ENCODE measurements around the gene MYH7.
"Not testable (repeated sequence)": the region's sequence is repeated elsewhere in the genome, so short reads cannot be mapped to it uniquely, and the experiment has no call there.

Gene MYH7

GRCh38 chr14:23435543-23436326 lies at the start of gene MYH7:
Gene MYH7, minus strand, starts transcription at chr14:23435660. Its CDS starts 1,928 bp downstream, at chr14:23433732.
- DNase-seq (ENCODE audit: low spot score), result peak; percentile 54

- peak; percentile 75 for DNase-seq (ENCODE audit: low spot score)
These were observed 47.9 kb upstream of the MYH7 start for GRCh38 chr14:23483236-23483854.

- DNase-seq (ENCODE audit: low spot score), result no peak
These were observed 47.3 kb upstream of the MYH7 start for GRCh38 chr14:23482823-23483148.

- no peak for DNase-seq (ENCODE audit: low spot score)
These were observed 46.7 kb upstream of the MYH7 start for GRCh38 chr14:23481979-23482822.

GRCh38 chr14:23481362-23481970 lies 46.0 kb upstream of the MYH7 start:
- no peak for DNase-seq (ENCODE audit: low spot score)

GRCh38 chr14:23478109-23478759 lies 42.8 kb upstream of the MYH7 start:
- DNase-seq (ENCODE audit: low spot score), result no peak

- no peak for DNase-seq (ENCODE audit: low spot score)
These were observed 35.5 kb upstream of the MYH7 start for GRCh38 chr14:23470947-23471346.

GRCh38 chr14:23469906-23470403 lies 34.5 kb upstream of the MYH7 start:
- DNase-seq (ENCODE audit: low spot score), result no peak

GRCh38 chr14:23469127-23469905 lies 33.9 kb upstream of the MYH7 start, which contains the start of gene NGDN:
Gene NGDN, plus strand, starts transcription at chr14:23469703. Its CDS starts 13 bp downstream, at chr14:23469716.
- peak; percentile 97 for DNase-seq (ENCODE audit: low spot score)

- DNase-seq (ENCODE audit: low spot score), result no peak
These were observed 33.3 kb upstream of the MYH7 start for GRCh38 chr14:23468704-23469126.

GRCh38 chr14:23465261-23465660 lies 29.8 kb upstream of the MYH7 start:
- no peak for DNase-seq (ENCODE audit: low spot score)

GRCh38 chr14:23464700-23465099 lies 29.2 kb upstream of the MYH7 start:
- no peak for DNase-seq (ENCODE audit: low spot score)

- no peak for DNase-seq (ENCODE audit: low spot score)
These were observed 25.5 kb upstream of the MYH7 start for GRCh38 chr14:23460960-23461359.

- DNase-seq (ENCODE audit: low spot score), result no peak
These were observed 22.4 kb upstream of the MYH7 start for GRCh38 chr14:23457587-23458445.

- not testable (repeated sequence) for DNase-seq (ENCODE audit: low spot score)
These were observed 21.6 kb upstream of the MYH7 start for GRCh38 chr14:23456883-23457586.

GRCh38 chr14:23454445-23454856 lies 19.0 kb upstream of the MYH7 start:
- no peak for DNase-seq (ENCODE audit: low spot score)

- DNase-seq (ENCODE audit: low spot score), result no peak
These were observed 16.8 kb upstream of the MYH7 start for GRCh38 chr14:23452237-23452636.

GRCh38 chr14:23450379-23450778 lies 14.9 kb upstream of the MYH7 start:
- DNase-seq (ENCODE audit: low spot score), result no peak

- DNase-seq (ENCODE audit: low spot score), result no peak
These were observed 13.9 kb upstream of the MYH7 start for GRCh38 chr14:23449314-23449713.

All from ecto neural progenitor cell (in vitro differentiated cells).